SK-N-SH treated with all-trans-retinoic acid at 6 μM for 48 hours (cell line): ENCODE results near the gene JMY.

Experiments
- ATAC-seq: fragments of 200-7000 bp; cut with Tn5 transposase; 3 replicates; pipeline ENCODE4 v1.9.1; 2020; ENCODE audit warnings: mild to moderate bottlenecking, moderate library complexity
- BACH2 ChIP-seq: fragments of 250-450 bp; sonication (Bioruptor Pico); IDR thresholded peaks from 2 replicates; pipeline ENCODE4 v1.9.0; 2021; ENCODE audit warnings: mild to moderate bottlenecking, borderline replicate concordance
- CSDC2 ChIP-seq: fragments of 250-450 bp; sonication (Bioruptor Pico); IDR thresholded peaks from 2 replicates; pipeline ENCODE4 v1.5.0; 2020; ENCODE audit warnings: mild to moderate bottlenecking, moderate library complexity
- ESRRG ChIP-seq: fragments of 250-450 bp; sonication (Bioruptor Pico); IDR thresholded peaks from 2 replicates; pipeline ENCODE4 v1.6.1; 2021; ENCODE audit warnings: mild to moderate bottlenecking
- GLIS3 ChIP-seq: fragments of 250-450 bp; sonication (Bioruptor Pico); IDR thresholded peaks from 2 replicates; pipeline ENCODE4 v1.5.0; 2020; ENCODE audit warnings: mild to moderate bottlenecking, moderate library complexity
- OSR1 ChIP-seq: fragments of 250-450 bp; sonication (Bioruptor Pico); IDR thresholded peaks from 2 replicates; pipeline ENCODE4 v1.8.0; 2022; ENCODE audit warnings: moderate library complexity, mild to moderate bottlenecking, inconsistent platforms
- PPARA ChIP-seq: fragments of 250-450 bp; sonication (Bioruptor Pico); IDR thresholded peaks from 2 replicates; pipeline ENCODE4 v1.5.0; 2020; ENCODE audit warnings: mild to moderate bottlenecking, borderline replicate concordance
- RARB ChIP-seq: fragments of 250-450 bp; sonication (Bioruptor Pico); IDR thresholded peaks from 2 replicates; pipeline ENCODE4 v1.8.0; 2021; ENCODE audit warnings: mild to moderate bottlenecking, moderate library complexity
- SNAI2 ChIP-seq: fragments of 250-450 bp; sonication (Bioruptor Pico); IDR thresholded peaks from 2 replicates; pipeline ENCODE4 v1.5.0; 2020; ENCODE audit warnings: mild to moderate bottlenecking, moderate library complexity
- TCF4 ChIP-seq: fragments of 250-450 bp; sonication (Bioruptor Pico); IDR thresholded peaks from 2 replicates; pipeline ENCODE4 v1.8.0; 2021; ENCODE audit warnings: mild to moderate bottlenecking, moderate library complexity, borderline replicate concordance
- TOX ChIP-seq: fragments of 250-450 bp; sonication (Bioruptor Pico); IDR thresholded peaks from 2 replicates; pipeline ENCODE4 v1.8.0; 2021; ENCODE audit warnings: mild to moderate bottlenecking, moderate library complexity, borderline replicate concordance
- ZFP3 ChIP-seq: fragments of 250-450 bp; sonication (Bioruptor Pico); IDR thresholded peaks from 2 replicates; pipeline ENCODE4 v1.5.0; 2020; ENCODE audit warnings: mild to moderate bottlenecking, moderate library complexity
- ZFP30 ChIP-seq: fragments of 450-650 bp; formaldehyde crosslinking; IDR thresholded peaks from 2 replicates; pipeline ENCODE4 v1.5.0; 2022; ENCODE audit warnings: mild to moderate bottlenecking, moderate library complexity
- ZNF565 ChIP-seq: fragments of 450-650 bp; formaldehyde crosslinking; conservative IDR thresholded peaks from 2 replicates; pipeline ENCODE4 v1.5.0; 2020; ENCODE audit warnings: low read depth, mild to moderate bottlenecking, moderate library complexity
- ZNF70 ChIP-seq: fragments of 450-650 bp; formaldehyde crosslinking; IDR thresholded peaks from 2 replicates; pipeline ENCODE4 v1.5.0; 2020; ENCODE audit warnings: mild to moderate bottlenecking, moderate library complexity
- ZNF8 ChIP-seq: fragments of 450-650 bp; formaldehyde crosslinking; IDR thresholded peaks from 2 replicates; pipeline ENCODE4 v1.5.0; 2020; ENCODE audit warnings: mild to moderate bottlenecking, moderate library complexity
- TF ChIP-seq, protein P1 (sequence below): fragments of 250-450 bp; sonication (Bioruptor Pico); IDR thresholded peaks from 2 replicates; pipeline ENCODE4 v1.5.0; 2020; ENCODE audit warnings: mild to moderate bottlenecking, moderate library complexity
- TF ChIP-seq, protein P2 (sequence below): fragments of 250-450 bp; sonication (Bioruptor Pico); IDR thresholded peaks from 2 replicates; pipeline ENCODE4 v1.8.0; 2021; ENCODE audit warnings: low read depth, mild to moderate bottlenecking, moderate library complexity, borderline replicate concordance
- TF ChIP-seq, protein P3 (sequence below): fragments of 250-450 bp; sonication (Bioruptor Pico); IDR thresholded peaks from 2 replicates; pipeline ENCODE4 v1.5.1; 2021; ENCODE audit warnings: mild to moderate bottlenecking, moderate library complexity
- TF ChIP-seq, protein P4 (sequence below): fragments of 250-450 bp; sonication (Bioruptor Pico); IDR thresholded peaks from 2 replicates; pipeline ENCODE4 v1.5.1; 2020; ENCODE audit warnings: low read depth, mild to moderate bottlenecking, moderate library complexity
- TF ChIP-seq, protein P5 (sequence below): fragments of 250-450 bp; sonication (Bioruptor Pico); IDR thresholded peaks from 2 replicates; pipeline ENCODE4 v1.8.0; 2020; ENCODE audit warnings: mild to moderate bottlenecking, moderate library complexity, borderline replicate concordance

JMY gene

DNA sequence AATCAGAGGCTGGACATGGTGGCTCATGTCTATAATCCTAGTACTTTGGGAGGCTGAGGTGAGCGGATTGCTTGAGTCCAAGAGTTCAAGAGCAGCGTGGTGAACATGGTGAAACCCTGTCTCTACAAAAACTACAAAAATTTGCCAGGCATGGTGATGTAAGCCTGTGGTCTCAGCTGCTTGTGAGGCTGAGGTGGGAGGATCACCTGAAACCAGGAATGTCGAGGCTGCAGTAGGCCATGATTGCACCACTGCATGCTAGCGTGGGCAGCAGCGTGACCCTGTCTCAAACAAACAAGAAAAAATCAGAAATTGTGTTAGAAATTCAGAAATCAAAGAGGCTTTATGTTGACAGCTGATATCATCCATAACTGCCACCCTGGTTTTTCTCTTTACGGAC, 21.4 kb downstream of the JMY start:
- no peak for ATAC-seq
- TF ChIP-seq, protein P1, sequence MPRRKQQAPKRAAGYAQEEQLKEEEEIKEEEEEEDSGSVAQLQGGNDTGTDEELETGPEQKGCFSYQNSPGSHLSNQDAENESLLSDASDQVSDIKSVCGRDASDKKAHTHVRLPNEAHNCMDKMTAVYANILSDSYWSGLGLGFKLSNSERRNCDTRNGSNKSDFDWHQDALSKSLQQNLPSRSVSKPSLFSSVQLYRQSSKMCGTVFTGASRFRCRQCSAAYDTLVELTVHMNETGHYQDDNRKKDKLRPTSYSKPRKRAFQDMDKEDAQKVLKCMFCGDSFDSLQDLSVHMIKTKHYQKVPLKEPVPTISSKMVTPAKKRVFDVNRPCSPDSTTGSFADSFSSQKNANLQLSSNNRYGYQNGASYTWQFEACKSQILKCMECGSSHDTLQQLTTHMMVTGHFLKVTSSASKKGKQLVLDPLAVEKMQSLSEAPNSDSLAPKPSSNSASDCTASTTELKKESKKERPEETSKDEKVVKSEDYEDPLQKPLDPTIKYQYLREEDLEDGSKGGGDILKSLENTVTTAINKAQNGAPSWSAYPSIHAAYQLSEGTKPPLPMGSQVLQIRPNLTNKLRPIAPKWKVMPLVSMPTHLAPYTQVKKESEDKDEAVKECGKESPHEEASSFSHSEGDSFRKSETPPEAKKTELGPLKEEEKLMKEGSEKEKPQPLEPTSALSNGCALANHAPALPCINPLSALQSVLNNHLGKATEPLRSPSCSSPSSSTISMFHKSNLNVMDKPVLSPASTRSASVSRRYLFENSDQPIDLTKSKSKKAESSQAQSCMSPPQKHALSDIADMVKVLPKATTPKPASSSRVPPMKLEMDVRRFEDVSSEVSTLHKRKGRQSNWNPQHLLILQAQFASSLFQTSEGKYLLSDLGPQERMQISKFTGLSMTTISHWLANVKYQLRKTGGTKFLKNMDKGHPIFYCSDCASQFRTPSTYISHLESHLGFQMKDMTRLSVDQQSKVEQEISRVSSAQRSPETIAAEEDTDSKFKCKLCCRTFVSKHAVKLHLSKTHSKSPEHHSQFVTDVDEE: no peak
- TF ChIP-seq PPARA (CRISPR knock-in tag): no peak
- TF ChIP-seq CSDC2: no peak
- no peak for TF ChIP-seq GLIS3 (CRISPR knock-in tag)
- TF ChIP-seq, protein P2, sequence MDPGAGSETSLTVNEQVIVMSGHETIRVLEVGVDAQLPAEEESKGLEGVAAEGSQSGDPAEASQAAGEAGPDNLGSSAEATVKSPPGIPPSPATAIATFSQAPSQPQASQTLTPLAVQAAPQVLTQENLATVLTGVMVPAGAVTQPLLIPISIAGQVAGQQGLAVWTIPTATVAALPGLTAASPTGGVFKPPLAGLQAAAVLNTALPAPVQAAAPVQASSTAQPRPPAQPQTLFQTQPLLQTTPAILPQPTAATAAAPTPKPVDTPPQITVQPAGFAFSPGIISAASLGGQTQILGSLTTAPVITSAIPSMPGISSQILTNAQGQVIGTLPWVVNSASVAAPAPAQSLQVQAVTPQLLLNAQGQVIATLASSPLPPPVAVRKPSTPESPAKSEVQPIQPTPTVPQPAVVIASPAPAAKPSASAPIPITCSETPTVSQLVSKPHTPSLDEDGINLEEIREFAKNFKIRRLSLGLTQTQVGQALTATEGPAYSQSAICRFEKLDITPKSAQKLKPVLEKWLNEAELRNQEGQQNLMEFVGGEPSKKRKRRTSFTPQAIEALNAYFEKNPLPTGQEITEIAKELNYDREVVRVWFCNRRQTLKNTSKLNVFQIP: no peak
- no peak for TF ChIP-seq TCF4 (CRISPR knock-in tag)
- no peak for TF ChIP-seq ESRRG (CRISPR knock-in tag)

DNA sequence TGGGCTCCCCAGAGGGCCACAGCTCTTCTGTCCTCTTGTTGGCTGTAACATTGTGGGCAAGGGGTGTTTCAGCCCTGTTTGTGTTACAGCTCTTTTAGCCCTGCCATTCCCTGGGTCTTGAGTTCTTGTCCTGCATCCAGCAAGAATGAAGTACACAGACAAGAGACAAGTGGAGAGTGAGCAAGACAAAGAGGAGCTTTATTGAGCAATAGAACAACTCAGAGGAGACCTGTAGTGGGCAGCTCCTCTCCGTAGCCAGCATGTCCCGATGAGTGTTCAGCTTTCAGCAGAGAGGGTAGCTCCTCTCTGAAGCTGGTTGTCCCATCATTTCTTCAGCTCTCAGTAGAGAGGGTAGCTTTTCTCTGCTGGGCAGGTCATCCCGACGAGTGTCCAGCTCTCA, 22.9 kb downstream of the JMY start:
- TF ChIP-seq RARB (CRISPR knock-in tag) (no peak), ZNF565 (CRISPR knock-in tag) (no peak), ZFP30 (CRISPR knock-in tag) (no peak), TOX (CRISPR knock-in tag) (no peak), ZNF8 (CRISPR knock-in tag) (no peak), GLIS3 (CRISPR knock-in tag) (no peak), ZNF70 (no peak), PPARA (CRISPR knock-in tag) (no peak), BACH2 (CRISPR knock-in tag) (no peak), CSDC2 (no peak), ZFP3 (no peak), OSR1 (CRISPR knock-in tag) (no peak), SNAI2 (CRISPR knock-in tag) (no peak)
- TF ChIP-seq, protein P3, sequence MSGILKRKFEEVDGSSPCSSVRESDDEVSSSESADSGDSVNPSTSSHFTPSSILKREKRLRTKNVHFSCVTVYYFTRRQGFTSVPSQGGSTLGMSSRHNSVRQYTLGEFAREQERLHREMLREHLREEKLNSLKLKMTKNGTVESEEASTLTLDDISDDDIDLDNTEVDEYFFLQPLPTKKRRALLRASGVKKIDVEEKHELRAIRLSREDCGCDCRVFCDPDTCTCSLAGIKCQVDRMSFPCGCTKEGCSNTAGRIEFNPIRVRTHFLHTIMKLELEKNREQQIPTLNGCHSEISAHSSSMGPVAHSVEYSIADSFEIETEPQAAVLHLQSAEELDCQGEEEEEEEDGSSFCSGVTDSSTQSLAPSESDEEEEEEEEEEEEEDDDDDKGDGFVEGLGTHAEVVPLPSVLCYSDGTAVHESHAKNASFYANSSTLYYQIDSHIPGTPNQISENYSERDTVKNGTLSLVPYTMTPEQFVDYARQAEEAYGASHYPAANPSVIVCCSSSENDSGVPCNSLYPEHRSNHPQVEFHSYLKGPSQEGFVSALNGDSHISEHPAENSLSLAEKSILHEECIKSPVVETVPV (CRISPR knock-in tag): no peak
- TF ChIP-seq, protein P4, sequence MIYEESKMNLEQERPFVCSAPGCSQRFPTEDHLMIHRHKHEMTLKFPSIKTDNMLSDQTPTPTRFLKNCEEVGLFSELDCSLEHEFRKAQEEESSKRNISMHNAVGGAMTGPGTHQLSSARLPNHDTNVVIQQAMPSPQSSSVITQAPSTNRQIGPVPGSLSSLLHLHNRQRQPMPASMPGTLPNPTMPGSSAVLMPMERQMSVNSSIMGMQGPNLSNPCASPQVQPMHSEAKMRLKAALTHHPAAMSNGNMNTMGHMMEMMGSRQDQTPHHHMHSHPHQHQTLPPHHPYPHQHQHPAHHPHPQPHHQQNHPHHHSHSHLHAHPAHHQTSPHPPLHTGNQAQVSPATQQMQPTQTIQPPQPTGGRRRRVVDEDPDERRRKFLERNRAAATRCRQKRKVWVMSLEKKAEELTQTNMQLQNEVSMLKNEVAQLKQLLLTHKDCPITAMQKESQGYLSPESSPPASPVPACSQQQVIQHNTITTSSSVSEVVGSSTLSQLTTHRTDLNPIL (CRISPR knock-in tag): no peak
- TF ChIP-seq, protein P2: no peak
- TF ChIP-seq, protein P5, sequence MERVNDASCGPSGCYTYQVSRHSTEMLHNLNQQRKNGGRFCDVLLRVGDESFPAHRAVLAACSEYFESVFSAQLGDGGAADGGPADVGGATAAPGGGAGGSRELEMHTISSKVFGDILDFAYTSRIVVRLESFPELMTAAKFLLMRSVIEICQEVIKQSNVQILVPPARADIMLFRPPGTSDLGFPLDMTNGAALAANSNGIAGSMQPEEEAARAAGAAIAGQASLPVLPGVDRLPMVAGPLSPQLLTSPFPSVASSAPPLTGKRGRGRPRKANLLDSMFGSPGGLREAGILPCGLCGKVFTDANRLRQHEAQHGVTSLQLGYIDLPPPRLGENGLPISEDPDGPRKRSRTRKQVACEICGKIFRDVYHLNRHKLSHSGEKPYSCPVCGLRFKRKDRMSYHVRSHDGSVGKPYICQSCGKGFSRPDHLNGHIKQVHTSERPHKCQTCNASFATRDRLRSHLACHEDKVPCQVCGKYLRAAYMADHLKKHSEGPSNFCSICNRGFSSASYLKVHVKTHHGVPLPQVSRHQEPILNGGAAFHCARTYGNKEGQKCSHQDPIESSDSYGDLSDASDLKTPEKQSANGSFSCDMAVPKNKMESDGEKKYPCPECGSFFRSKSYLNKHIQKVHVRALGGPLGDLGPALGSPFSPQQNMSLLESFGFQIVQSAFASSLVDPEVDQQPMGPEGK (CRISPR knock-in tag): no peak
- TF ChIP-seq, protein P1: no peak
- ATAC-seq: no peak
